HG03095 (cell line): ENCODE measurements around the gene GALNT17.

Source experiments
- ATAC-seq: cut with Tn5 transposase; IDR thresholded peaks from one replicate; pipeline ENCODE4 v1.9.1; 2021; ENCODE audit warnings: moderate library complexity; ENCODE audit not compliant: unreplicated experiment

GALNT17 gene

GRCh38 chr7:71377469-71377868, 245.5 kb downstream of the GALNT17 start:
- no peak for ATAC-seq

DNA sequence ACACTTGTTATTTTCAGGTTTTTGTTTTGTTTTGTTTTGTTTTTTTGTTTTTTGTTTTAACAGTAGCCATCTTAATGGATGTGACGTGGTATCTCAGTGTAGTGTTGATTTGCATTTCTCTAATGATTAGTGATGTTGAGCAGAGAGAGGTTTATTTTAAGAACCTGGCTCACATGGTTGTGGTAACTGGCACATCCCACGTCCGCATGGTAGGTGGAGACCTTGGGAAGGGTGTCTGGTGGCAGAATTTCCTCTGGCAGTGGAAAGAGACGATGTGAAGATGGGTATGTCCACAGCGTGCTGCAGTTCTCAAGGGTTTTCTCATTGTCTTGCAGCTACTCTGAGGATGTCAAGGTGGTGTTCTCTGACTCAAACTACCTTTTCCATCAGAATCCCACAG, 252.2 kb downstream of the GALNT17 start:
- ATAC-seq = no peak

DNA sequence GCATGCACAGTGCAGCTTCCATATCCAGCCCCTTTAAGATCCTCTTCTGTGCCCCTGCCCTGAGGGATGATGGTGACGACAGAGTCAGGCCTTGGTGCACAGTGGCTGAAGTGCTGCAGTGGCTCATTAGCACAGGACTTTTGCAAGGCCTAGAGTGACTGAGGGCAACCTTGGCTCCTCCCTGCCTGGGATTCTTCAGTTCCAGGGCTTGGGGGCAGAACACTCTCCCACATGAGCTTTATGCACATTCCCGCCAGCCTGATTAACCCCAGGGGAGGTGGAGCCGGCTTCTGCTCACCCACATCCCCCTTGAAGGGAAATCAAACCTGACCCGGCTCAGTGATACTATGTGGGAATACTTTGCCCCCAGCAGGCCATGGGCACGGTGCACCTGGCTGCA, 253.4 kb downstream of the GALNT17 start:
- no peak for ATAC-seq

GRCh38 chr7:71386152-71386785, 254.3 kb downstream of the GALNT17 start:
- ATAC-seq = no peak

- ATAC-seq = no peak
Observed at GRCh38 chr7:71388181-71388580, 256.2 kb downstream of the GALNT17 start.

GRCh38 chr7:71389976-71390375, 258.0 kb downstream of the GALNT17 start:
- ATAC-seq = no peak

- no peak for ATAC-seq
Observed at GRCh38 chr7:71393661-71394060, 261.7 kb downstream of the GALNT17 start.

DNA sequence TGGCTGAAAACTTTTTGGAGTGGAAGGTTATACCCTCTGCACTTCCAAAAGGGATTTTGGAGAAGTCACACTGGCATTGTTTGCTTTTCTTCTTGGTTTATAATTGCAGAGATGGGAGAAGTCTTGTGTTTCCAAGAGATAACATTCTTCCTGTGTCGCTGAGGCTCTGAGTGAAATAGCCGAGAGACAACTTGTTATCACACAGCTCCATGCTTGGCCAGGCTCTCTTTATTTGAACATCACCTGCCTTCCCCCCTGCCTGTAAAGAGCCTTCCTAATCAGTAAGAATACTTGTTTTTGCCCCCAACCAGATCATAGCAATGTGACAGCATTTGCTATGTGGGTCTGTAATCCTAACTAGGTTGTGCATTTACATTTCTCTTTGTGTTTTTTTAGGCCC, 270.7 kb downstream of the GALNT17 start:
- no peak for ATAC-seq

DNA sequence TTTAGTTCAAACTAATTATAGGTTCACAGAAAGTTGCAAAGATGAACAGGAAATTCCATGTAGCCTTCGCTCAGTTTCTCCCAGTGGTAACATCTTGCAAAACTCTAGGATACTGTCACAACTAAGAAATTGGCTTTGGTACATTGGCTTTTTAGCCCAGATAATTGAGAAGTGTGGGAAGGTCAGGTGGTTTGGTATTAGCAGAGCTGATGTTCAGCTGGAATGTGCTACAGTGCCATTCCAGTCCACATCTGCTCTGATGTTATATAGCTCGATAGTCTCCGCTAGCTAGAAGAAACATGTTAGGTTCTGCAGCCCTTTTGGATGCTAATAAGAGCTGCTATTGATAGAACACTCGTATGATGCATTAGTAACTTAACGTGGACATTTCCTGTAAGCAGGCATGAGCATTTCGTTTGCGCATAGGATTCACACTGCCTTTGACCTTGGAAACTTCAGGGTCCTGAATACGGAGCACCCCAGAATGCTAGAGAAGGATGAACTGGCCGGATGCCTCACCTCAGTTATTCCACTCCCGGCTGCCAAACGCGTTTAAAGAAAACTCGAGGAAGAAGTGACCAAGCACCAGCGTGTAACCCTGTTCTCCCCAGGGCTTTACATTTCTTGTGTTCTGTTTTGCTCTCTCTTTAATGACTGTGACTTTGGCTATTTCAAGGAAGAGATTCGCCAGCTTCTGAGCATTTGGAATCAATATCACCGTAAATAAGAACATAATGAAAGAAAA, 271.4 kb downstream of the GALNT17 start:
- ATAC-seq = no peak

- ATAC-seq = no peak
Observed at GRCh38 chr7:71404726-71405345, 272.9 kb downstream of the GALNT17 start.

- no peak for ATAC-seq
Observed at GRCh38 chr7:71408271-71408670, 276.3 kb downstream of the GALNT17 start.

DNA sequence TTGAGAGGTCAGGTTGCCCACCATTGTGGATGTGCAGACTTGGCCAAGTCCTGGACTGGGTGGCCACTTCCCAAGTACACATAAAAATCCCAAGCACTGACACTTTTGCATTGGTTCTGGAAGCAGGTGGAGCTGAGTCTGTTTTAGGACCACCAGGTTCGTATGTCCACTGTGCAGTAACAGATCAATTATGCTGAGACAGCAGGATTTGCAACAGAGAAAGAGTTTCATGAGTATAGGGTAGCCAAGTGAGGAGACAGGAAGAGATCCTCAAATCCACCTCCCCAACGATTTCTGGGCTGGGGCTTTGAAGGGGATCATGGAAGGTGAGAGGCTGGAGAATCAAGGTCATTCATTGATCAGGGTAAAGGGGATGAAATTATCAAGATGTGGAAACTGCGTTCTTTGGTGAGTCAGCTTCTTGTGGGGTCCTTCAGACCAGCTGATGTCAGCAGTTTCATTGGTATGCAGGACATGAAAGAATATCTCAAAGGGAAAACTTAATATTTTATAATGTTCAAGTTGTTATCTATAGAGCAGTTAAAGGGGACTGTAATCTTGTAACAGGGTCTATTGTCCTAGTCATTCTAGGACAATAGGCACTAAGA, 277.7 kb downstream of the GALNT17 start:
- no peak for ATAC-seq

DNA sequence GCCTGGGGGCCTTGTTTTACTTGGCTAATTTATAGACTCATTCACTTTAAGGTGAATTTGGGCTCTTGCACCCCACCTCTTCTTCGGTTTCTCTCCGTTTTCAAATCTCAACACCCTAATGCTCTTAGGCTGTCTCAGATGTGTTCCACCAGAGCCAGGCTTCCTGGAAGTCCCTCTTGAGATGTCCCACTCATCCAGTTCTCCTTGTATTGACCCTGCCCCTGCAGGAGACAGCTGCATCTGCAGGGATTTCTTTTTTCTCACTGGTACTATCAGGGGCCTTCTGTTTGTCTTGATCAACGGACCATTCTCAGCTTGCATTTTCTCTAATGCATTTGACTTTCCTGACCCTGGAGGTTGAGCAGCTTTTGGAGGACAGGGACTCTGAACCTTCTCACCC, 279.5 kb downstream of the GALNT17 start:
- ATAC-seq = no peak

DNA sequence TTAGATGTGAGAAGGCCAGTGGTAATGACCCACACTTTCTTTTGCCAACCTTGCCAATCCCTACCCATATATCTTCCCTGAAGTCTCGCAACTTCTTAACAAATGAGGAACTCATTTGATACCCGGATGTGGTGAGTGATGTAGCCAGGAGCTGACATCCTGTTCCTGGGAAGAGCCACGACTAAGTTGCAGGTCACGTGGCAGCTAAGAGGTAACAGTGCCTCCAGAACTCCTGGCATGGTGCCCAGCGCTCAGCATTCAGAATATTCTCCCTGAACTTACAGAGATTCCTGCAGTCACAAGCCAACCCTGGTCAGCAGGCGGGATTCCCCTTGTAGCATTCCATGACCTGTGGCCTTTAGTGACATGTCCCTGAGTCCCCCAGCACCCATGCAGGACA, 282.5 kb downstream of the GALNT17 start:
- no peak for ATAC-seq

DNA sequence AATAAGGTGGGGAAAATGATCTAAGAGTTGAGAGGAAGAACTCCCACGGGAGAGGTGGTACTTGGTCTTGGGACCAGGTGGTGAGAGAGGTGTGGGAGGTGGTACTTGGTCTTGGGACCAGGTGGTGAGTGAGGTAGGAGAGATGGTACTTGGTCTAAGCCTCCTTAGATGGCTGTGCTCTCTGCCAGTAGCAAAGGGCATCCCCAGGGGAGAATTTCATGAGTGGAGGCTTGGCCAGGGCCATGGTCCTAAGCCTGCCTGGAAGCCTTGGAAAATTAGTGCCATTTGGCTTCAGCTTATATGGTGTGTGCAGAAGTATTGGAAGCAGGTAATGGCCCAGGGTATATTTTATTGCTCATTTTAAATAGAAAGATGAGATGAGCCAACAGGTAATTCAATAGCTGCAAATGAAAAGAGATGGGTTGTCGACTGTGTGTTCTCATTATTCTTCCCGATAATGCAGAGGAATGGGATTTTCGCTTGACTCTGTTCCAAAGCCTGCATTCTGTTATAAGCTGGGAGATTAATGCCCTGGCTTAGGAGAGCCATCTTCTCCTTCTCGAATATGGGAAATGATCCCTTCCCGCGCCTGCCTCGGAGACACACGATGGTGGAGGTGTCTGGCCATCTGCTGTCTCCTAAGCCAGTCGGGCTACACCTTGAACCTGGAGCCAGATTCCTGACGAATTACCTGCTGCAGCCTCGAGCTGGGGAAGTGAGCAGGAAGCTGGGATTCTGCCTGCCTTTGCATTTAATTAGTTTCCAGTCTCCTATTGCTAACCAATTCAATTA, 287.8 kb downstream of the GALNT17 start:
- no peak for ATAC-seq

DNA sequence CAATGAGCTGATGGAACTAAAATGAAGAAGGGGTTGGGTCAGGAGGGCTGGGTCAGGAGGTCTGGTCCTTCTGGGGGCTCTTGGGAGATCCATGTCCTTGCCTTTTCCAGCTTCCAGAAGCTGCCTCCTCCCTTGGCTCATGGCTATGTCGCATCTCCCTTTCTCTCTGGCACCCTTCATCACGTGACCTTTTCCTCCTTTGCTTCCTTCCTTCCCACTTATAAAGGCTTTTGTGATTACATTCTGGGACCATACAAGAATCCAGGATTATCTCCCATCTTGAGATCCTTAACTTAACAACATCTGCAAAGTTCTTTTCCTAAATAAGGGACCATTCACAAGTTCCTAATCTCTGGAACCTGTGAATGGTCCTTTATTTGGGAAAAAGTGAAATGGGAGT, 290.2 kb downstream of the GALNT17 start:
- ATAC-seq = no peak

DNA sequence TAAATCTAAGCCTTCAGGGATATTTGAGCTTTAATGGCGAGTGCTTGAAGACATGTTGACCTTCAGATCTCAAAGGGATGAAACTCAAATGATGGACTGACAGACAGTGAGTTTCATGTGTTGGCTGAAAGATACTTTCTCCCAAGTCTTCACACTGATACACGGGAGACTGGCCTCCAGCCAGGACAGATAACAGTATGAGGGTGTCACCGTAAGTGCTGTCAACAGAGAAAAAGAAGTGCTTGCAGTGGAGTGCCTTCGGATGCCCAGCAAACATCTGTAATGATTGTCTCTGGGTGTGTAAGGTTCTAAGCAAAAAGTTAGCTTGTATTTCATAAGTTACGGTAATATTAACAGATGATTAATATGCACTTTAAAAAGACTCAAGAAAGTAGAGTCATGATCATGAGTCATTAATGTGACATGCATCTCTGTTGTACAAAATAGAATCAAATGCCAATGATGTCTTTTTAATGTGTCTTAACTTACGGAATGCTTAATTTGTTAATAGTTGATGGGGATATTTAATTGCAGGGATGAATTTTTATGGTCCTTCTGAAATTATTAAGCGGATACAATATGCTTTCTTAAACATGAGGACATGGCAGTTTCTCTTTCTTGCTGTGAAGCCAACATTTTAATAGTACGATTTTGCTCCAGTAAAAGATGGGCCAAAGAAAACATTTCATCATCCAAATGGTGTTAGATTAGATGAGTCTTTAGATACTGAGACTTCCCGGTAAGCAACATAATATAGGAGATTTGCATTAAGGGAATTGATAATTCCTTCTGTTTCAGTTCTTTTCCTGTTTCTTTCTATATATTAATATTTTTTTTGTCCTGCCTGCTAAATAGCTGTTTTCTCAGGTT, 292.5 kb downstream of the GALNT17 start:
- ATAC-seq = no peak

- ATAC-seq = no peak
Observed at GRCh38 chr7:71429083-71429482, 297.1 kb downstream of the GALNT17 start.

- ATAC-seq = no peak
Observed at GRCh38 chr7:71430246-71430645, 298.3 kb downstream of the GALNT17 start.

GRCh38 chr7:71439321-71439720, 307.4 kb downstream of the GALNT17 start:
- no peak for ATAC-seq
